Urothelium cell line (cell line): ENCODE results near the gene ICE1.
A peak's percentile ranks its signal among the peaks of the same experiment; 100 is the strongest.
"Not testable (repeated sequence)": the region's sequence is repeated elsewhere in the genome, so short reads cannot be mapped to it uniquely, and the experiment has no call there.

Experiments
- DNase-seq: peaks from one replicate; pipeline ENCODE4 v3.0.0; 2011; ENCODE audit warnings: low spot score, mixed read lengths
- FAIRE-seq: peaks from 2 replicates; lab custom pipeline; 2011; peaks lifted over from hg19 to GRCh38; lab: Jason Lieb, UNC

The ICE1 gene

DNA sequence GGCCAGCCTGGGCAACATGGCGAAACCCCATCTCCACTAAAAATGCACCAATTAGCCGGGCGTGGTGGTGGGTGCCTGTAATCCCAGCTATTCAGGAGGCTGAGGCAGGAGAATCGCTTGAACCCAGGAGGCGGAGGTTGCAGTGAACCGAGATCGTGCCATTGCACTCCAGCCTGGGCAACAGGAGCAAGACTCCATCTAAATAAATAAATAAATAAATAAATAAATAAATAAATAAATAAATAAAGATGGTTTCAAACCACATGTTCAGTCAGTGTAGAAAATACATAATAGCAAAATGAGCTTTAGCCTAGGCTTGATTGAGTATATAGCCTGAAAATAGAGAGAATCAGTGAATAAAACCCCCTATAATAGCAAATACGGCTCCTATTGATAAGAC lies 27.4 kb upstream of the ICE1 start:
- not testable (repeated sequence) for FAIRE-seq, DNase-seq

DNA sequence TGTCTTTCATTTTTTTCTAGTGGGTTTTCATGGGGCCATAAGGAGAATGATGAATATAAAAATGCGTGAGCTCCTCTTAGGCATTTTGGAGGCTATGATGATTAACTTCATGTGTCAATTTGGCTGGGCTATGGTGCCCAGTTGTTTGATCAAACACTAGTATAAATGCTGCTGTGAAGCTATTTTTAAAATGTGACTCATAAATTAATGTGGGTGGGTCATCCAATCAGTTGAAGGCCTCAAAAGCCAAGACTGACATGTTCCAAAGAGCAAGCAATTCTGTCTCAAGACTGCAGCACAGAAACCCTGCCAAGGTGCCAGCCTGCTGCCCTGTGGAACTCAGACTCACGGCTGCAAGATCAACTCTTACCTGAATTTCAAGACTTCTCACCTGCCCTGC lies 24.4 kb upstream of the ICE1 start:
- FAIRE-seq, result no peak

DNA sequence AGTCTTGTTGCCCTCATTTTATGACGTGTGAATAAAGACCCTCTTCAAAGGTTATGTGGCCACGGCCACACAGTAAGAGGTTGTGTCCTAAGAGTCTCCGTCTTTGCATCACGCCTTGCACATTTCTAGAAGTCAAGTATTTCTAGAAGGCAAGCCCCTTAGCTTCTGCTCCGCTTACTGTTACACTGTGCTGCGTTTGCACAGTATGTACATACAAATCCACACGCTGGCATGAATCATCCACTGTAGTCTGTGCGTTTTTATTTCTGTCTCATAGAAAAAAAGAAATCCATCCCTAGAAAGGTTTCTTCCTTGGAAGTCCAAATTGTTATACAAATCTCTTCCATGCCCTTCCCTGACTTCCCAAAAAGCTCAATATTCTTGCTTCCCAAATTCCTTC lies 21.4 kb upstream of the ICE1 start:
- DNase-seq (no peak), FAIRE-seq (no peak)

More for the DNA sequence above, 24.4 kb upstream of the ICE1 start:
- DNase-seq, result no peak

DNA sequence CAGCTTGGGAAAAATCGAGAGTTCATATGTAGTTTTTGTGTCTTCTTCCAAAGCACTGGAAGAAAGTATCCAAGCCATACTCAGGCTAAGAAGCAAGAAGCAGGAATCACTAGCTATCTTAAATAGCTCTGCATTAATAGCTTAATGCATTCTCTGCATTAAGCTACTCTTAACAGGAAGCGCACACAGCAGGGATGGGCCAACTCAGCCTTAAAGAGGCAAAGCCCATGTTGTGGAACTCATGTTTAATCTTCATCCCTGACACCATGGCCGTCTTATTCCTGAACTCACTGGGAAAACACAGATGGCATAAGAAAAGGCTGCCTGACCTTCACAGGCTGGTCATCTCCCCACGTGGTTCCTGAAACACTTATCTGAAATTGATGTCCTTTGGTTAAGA lies 18.7 kb upstream of the ICE1 start:
- DNase-seq, result no peak
- FAIRE-seq, result no peak

DNA sequence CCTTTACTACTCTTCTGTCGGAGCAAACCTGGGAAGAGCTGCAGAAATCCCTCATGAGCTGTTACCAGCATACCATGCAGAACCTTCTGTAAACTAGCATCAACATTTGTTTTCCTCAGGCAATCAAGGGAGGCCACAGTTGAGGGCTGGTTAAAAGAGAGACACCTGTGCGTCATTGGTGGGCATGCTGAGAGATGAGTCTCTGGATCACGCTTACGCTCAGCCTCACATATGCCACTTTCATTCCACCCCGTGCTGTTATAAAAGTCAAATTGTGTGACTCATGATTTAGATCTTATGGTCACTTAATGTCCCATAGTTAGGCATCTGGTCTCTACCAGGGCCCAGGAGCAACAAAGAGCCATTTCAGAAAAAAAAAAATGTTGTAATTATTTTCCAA lies 18.1 kb upstream of the ICE1 start:
- FAIRE-seq, result no peak

DNA sequence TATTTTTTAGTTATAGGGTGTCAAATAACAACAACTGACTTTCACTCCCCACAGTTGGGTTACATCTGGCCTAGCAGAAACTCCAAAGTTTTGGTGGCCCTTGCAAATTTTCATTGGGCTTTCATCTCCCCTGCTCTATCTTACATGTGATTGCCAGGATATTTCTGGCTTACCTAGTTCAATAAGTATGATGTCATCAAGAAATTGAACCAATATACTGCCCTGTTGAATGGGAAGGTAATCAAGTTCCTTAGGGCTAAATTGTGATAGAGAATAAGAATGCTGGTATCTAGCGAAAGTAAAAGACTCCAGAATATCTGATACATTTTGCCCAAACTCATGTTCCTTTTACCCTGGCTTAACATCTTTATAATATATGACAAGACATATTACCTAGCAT lies 17.0 kb upstream of the ICE1 start:
- no peak for FAIRE-seq
- no peak for DNase-seq

More for the DNA sequence above, 18.1 kb upstream of the ICE1 start:
- no peak for DNase-seq

DNA sequence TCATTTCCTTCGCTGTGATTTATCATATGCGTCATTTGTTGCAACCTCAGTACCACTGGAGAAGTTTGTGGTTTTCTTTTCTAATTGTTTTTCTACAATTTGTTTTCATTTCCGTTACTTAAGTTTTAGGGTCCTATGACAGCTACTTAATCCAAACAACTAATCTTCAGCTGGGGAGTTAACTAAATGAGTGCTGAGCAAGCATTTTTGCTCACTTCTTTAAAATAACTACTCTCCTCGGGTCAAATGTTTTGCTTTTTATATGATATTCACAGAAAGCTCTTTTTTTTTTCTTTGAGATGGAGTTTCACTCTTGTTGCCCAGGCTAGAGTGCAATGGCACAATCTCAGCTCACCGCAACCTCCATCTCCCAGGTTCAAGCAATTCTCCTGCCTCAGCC lies 14.6 kb upstream of the ICE1 start:
- DNase-seq (no peak), FAIRE-seq (no peak)

DNA sequence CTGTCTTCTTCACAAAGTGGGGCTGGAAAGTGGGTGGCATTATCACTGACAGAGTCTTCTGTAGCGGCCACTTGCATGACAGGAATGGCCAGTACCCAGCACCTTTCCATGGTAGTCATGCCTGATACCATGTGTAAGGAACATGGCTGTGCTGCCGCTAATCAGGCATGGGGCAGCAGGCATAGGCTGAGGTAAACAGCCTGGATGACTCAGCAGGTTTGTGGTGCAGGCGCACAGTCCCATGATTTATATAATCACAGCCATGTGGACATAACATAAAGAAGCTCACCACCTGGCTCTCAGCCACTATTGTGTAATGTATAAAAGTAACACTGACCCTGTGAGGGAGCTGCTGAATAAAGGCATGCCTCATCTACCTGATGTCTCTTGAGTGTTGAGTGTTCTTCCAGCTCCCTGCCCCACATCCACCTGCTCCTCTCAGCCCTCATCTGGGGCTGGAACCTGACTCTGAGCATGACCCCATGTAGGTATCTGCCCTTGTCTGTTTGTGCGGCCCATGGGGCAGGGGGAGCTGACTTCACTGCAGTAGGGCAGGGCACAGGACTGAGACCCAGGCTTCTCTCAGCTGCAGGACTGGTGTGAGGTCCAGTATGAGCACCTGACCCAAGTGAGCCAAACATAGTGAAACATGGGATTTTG lies 13.2 kb upstream of the ICE1 start:
- peak; percentile 90 for FAIRE-seq
- DNase-seq, result no peak

DNA sequence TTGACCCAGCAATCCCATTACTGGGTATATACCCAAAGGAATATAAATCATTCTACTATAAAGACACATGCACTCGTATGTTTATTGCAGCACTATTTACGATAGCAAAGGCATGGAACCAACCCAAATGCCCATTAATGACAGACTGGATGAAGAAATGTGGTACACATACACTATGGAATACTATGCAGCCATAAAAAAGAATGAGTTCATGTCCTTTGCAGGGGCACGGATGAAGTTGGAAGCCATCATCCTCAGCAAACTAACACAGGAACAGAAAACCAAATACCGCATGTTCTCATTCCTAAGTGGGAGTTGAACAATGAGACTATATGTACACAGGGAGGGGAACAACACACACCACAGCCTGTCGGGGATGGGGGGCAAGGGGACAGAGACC lies 8.6 kb upstream of the ICE1 start:
- FAIRE-seq, DNase-seq: not testable (repeated sequence)

DNA sequence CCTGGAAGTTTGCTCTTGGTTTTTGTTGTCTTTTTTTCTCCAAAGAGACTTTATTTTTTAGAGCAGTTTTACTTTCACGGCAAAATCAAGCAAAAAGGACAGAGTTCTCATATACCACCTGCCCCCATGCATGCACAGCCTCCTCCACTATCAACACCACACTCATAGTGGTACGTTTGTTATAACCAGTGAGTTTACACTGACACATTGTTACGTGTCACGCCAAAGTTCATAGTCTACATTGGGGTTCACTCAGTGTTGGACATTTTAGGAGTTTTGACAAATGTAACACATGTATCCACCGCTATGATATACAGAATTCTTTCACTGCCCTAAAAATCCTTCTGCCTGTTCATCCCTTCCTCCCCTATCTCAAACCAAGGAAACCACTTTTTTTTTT lies 7.5 kb upstream of the ICE1 start:
- FAIRE-seq (no peak), DNase-seq (no peak)

DNA sequence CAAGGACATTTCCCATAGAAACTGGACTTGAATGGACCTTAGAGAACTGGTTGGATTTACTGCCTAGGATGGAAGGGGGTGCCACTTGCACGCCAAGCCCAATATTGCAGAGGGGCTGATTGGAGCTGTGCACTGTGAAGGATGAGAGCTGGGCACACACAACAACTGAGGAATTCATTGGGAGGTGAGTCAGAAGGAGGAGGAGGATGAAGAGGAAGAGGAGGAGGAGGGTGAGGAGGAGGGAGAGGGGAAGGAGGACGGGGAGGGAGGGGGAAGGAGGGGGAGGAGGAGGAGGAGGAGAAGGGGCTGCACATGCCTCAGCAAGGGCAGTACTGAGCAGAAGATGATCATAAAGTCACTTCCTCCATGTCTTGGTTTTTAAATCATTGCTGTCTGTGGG lies 5.7 kb upstream of the ICE1 start:
- no peak for FAIRE-seq
- peak; percentile 64 for DNase-seq

DNA sequence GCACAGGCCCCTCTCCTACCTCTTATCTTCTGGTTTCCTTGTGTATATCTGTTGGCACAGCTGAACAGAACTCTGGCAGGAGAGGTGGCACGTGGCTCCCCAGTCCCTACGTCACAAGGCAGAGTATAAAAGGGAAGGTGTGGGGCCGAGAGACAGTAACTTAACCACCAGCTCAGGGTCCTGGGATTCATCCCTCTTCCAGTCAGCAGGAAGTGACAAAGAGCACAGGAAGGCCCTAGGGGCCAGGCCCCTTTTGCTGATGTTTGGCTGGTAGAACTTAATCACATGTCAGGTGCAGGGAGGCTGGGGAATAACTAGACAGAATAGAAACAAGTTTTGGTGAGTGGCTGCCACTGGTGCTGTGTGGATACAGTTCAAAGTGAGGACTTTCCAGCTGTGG lies 4.5 kb upstream of the ICE1 start:
- DNase-seq (no peak), FAIRE-seq (no peak)

DNA sequence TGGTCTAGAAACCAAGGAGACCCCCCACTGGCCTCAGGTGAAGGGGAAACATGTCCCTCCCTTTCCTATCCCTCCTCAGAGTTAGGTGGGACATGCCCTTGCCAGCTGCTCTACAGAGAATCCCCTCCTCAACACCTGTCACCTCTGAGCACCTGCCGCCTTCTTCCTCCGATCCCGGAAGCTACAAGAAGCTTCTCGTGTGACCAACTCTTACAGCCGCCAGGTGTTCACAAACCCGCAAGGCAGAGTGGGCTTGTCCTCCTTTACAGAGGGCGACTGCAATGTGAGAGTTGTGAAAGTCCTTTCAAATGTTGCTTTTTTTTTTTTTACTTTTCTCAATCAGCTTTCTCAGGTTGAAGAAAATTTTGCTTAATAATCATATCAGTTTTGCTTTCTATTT lies 3.7 kb upstream of the ICE1 start:
- no peak for DNase-seq
- no peak for FAIRE-seq

DNA sequence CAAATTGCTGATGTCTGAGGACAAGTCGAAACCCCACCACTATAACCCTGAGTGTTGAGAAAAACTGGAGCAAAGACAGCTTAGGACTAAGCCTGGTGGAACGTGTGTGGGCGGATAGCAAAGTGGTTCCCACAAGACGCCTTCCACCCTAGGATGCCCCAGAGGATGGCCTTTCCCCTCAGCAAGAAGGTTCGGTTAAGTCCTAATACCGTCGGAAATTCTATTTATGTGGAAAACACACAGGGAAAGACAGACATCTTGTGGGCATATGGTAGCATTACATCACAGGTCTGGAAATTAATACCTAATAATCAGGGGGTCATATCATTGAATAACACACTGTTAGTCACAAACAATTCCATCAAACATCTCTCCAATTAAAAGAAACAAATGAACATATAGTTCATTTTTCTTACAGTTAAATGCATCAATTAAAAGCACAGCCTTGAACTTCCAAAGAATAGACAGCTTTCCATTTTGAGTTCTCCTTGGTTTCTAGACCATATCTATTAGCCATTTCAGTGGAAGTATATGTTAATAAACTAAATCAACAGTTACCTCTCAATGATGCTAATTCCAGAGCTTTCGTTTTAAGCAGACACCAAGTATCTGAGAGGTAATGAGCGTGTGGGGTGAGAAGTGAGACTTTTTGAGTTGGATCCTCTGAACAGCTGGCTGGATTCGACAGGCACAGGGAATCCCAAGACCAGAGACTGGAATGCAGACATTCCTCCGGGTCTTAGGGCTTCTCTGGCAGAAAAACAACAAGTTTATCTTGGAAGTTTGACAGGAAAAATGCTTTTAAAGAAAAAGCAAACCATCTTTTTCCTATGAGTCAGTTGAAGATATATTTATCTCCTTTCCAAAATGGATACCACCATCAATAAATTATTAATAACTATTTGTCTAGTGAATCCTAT lies 2.9 kb upstream of the ICE1 start:
- peak; percentile 17 for FAIRE-seq
- DNase-seq, result peak; percentile 67

DNA sequence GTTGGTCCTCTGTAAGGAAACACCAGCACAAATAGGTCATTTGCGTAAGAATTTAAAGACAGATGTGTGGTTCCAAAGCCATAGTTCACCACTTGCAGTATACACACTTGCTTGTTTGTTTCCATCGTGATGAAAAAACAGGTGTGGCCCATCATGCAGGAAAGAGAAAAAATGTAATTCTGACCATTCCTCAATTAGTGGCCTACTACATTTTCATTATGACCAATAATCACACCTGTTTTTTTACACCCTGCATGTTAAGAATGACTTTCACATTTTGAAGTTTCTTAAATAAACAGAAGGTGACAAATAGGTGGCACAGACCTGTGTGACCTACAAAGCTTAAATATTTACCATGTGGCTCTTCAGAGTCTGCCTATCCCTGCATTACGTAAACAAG lies 2.2 kb upstream of the ICE1 start:
- FAIRE-seq (no peak), DNase-seq (no peak)

DNA sequence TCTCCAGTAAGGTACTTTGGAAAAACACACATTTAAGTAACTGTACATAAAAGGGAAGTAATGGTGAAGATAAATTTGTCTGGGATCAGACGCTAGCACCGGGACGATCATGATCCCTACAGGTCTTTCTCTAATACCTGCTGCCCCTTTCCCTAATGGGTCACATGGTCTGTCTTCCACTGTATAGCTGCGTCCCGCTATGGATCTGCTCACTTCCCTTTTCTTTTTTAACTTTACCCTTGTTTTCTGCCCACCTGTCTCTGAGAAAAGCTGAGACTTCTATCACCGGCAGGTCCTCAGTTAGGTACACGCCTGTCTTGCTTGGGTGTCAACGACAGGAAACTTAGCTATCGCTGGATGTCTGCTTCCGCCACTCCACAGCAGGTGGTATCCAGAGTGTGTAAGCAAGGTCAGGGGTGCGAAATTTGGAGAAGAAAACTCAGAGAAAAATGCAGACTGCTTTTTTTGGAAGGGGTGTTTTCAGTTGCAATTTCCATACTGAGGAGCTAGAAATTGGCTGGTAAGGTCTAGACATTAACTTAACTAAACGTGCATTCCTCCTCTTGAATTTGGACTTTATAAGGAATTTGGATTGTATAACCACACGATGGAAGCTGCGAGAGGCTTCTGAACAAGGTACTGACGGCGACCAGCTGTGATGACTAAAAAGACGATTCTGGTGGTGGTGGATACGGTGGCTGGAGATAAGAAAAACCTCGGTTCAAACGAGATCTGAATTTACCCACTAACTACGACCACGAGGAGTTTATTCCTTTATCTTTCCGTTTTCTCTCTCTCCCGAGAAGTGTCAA lies 1.1 kb upstream of the ICE1 start:
- FAIRE-seq (no peak), DNase-seq (no peak)

DNA sequence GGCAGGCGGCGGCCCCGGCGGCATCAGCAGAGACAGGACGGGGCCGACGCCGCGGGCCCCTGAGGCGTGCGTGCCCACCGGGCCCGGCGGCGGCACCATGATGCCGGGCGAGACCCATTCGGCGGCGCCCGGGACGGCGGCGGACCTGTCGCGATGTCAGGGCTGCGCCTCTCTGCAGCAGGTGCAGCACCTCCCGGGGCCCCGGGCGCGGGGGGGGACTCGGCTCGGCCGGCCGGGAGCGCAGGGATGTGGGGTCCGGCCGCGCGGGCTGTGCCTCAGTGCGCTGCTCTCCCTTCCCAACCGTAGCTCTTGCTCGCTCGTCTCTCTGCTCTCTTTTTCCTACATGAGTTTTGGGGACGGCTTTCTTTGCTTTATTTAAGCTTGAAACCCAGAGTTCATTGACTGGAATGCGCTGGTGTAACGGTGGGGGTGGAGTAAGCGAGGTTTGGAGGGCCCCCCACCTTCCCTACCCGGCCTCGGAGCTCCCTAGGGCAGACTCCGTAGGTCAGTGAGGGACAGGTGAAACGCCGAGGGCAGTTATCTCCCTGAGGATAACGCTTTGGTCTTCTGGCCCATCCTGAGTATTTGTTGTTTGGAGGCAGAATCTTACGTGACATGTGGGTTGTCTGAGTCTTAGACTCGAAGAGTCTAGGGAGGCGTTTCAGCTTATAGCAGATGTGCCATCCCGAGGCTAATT lies 490 bp downstream of the ICE1 start:
- FAIRE-seq (no peak), DNase-seq (no peak)

DNA sequence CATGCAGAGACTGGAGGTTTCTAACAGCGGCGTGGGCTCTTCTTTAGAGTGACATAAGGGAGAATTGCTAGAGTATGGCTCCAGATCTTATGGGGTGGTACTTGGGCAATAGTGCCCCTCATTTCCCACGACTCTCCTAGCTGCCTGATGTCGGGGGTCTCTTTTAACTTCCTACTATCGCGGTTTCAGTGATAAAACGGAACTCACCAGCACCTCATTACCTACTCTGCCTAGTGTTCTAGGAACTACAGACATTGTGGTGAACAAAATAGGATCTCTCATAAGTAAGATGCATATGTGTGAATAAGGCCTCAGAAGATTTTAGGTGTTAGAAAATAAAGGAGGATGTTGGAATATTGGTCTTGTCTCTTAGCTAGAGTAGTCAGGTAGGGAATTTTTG lies 1.1 kb downstream of the ICE1 start:
- FAIRE-seq (no peak), DNase-seq (no peak)

DNA sequence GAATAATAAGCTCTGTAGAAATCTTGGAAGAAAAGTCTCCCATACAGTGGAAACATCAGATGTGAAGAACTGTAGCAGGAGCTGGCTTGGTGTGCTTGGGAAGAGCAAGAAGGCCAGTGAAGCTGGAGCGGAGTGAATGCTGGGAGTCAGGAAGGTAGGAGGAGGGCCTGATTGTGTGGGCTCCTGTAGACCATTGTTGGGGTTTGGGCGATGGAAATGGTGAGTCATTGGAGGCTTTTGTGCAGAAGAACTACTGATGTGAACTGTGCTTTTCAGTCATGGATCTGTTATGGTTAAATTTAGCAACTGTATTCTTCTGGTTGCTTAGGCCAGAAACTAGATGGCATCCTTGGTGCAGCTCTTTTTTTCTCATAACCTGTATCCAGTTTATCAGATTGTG lies 2.3 kb downstream of the ICE1 start:
- DNase-seq, result no peak
- FAIRE-seq, result no peak

DNA sequence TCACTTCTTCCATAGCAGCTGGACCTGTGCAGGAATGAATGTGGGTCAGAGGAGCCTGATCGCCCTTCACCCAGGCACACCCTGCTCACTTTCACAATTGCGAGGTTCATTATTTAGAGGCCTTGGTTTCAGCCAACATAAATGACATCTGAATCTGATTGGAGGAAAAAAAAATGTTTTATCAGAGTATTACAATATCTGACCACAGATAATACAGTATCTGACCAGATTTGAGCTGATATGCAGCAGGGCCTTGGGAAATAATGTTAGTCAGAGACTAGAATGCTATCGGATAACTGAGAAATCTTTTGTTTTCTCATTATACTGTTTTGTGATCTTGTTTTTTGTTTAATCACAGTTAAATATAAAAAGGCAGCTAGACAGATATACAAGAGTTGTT lies 7.7 kb downstream of the ICE1 start:
- DNase-seq (no peak), FAIRE-seq (no peak)
